GM12874 (cell line): ENCODE data around the gene SMARCAL1.

Experiments used
- CTCF ChIP-seq: IDR thresholded peaks from 2 replicates; pipeline ENCODE4 v1.5.1; 2011; ENCODE audit warnings: low read depth, mild to moderate bottlenecking, control low read depth, low read length, moderate library complexity; ENCODE audit not compliant: insufficient read depth

Gene SMARCAL1

DNA sequence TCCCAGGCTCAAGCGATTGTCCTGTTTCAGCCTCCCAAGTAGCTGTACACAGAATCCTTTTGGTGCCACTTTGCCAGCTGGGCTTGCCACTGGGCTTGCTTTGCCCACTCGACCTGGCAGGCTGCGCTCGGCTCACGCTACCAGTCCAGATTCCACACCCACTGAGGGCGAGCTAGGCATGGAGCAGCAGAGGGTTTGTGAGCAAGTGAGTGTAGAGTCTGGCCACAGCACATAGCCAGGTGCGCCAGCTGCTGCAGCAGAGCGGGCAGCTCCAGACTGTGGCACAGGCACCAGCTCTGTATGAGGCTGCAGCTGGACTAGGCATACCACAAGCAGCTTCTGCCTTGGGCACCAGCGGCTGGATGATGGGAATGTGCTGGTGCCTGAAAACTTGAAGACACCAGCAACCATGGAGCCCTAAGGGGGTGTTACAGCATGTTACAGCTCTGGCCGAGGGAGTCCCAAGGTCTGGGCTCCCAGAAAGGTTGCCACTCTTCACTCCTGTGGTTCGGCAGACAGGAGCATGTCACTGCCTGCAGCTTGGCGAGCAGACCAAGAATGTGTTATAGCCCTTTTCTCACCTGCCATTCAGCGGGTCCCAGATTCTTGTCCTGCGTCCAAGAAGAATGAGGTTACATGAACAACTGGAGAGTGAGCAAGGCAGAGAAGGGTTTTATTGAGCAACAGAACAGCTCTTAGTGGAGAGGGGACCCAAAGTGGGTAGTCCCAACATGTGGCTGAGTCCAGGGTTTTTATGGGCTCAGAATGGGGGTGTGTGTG, 12.9 kb downstream of the SMARCAL1 start:
- TF ChIP-seq CTCF, result no peak

DNA sequence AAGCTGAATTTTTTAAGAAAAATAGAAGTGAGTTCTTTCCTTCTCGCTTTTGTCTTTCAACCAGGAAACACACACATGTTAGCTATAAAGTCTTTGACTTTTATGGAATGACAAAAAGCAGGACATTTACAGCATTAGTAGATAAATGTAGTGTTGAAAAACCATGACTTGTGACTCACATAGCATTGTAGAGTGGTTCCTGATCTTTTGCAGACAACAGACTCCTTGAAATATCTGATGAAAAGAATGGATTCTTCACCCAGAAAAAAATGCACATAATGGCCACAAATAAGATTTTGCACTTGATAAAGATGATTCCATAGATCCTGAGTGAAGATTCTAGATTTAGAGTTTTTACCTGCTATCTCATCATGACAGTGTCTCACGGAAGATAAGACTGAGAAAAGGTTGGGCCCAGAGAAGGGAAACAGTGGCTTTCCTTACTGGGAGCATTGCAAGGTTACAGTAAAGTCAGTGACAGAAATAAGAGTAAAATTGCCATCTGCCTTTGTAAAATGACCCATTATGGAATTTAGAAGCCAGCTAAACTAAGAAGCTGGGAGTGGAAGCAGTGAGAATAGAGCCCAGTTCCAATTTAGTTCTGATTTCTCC, 14.0 kb downstream of the SMARCAL1 start:
- TF ChIP-seq CTCF, result no peak

- TF ChIP-seq CTCF, result no peak
Observed at GRCh38 chr2:216426938-216427337, 14.7 kb downstream of the SMARCAL1 start.

DNA sequence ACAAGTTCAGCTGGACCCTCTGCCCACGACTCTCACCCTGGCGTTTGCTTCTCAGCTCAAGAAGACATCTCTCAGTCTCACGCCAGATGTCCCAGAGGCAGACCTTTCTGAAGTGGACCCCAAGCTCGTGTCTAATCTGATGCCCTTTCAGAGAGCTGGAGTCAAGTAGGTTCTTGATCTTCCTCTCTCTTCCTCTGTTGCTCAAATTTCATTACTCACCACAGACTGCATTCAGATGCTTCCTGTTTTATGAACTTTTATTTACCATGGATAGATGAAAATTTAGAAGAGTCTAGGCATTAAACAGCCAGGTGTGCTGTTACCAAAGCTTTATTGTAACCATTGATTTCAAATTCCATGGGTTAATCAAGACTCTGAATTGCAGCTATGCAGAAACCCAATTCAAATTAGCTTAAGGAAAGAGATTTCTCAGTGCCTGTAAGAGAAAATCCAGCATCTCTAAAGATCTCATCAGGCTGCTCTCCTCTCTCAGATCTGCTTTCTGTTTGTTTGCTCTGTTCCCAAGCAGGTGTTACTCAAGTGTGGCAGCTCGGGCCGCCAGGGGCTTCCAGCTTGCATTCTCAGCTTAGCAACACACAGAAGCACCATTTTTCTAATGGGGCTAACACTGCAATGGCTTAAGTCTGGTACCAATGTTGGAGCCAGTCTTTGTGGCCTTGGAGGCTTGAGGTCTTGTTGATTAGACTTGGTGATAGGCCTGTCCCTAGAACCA, 16.5 kb downstream of the SMARCAL1 start:
- TF ChIP-seq CTCF, result no peak

- no peak for TF ChIP-seq CTCF
Observed at GRCh38 chr2:216429428-216429827, 17.1 kb downstream of the SMARCAL1 start.

DNA sequence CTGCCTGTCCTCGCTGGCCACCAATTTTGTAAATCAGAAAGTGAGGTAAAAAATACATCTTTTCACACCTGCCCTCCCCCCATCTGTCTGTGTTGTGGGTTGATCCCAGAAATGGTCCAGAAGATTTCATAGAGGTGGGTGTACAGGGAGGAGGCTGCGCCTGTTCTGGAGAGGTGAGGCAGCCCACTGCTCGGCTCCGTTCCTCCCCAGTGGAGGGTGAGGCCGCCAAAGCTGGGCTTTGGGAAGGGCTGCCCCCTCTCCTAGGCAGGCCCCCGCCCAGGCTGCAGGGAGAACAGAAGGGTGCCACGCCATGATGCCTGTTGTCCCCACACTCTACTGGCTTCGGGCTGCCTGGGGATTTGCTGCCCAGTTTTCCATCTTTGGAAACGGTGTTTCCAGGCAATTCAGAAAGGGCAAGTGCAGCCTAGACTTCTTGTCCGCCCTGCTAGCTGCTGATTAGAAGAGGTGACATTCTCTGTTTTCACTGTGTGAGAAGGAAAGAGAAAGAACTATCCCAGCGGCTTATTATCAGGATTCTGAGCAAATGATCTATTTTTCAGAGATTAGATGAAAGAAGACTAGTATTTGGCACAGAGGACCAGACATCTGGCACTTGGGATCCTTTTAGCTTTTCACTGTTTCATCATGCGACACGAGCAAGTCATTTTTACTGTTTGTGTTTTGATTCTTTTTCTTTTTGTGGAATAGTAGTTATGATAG, 18.7 kb downstream of the SMARCAL1 start:
- no peak for TF ChIP-seq CTCF

DNA sequence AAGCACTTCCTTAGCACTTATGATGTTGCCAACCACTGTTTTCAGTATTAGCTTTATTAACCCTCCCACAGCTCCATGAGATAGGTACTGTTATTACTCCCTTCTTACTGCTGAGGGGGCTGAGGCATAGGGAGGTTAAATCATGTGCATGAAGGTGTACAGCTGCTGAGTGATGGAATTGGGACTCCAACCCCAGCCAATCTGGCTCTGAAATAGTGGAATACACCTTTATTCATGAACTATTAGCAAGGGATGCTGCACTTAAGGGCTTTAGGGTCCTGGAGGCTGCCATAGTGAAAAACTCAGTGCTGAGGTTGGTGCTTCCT, 19.2 kb downstream of the SMARCAL1 start:
- TF ChIP-seq CTCF, result no peak
